Natural killer cell treated with Interleukin-12 subunit alpha and Interleukin-12 subunit beta and Interleukin-15 and Interleukin-18, amount 100 ng/mL, for 72 hours (primary cell): Measurements from ENCODE around the gene PIAS1. TPM values are rescaled to one million over a fixed set of nuclear protein-coding genes. Genes with fewer than 3 reads are reported as not detected.
"Not testable (repeated sequence)": the region's sequence is repeated elsewhere in the genome, so short reads cannot be mapped to it uniquely, and the experiment has no call there.

ENCODE experiments used
- ATAC-seq, 2 donors: fragments of 150-1000 bp; cut with Tn5 transposase in 1 of 2; sonication (Bioruptor Pico), chemical (Tn5 transposase) in 1 of 2; 2 replicates each; pipeline ENCODE4 v1.10.0; 2021
- DNase-seq: peaks from one replicate; pipeline ENCODE4 v3.0.0; 2022; ENCODE audit warnings: low spot score
- H3K27ac Mint-ChIP-seq, 2 donors: 1 replicate in 1 of 2; 2 replicates in 1 of 2; pipeline ENCODE4 v1.8.0; 2022; ENCODE audit warnings: mixed read lengths in 2 of 2, mild to moderate bottlenecking in 1 of 2, moderate library complexity in 1 of 2
- H3K27me3 Mint-ChIP-seq, 2 donors: 1 replicate in 1 of 2; 2 replicates in 1 of 2; pipeline ENCODE4 v1.8.0; 2022; ENCODE audit warnings: mixed read lengths in 2 of 2
- H3K36me3 Mint-ChIP-seq: one replicate; pipeline ENCODE4 v1.8.0; 2022; ENCODE audit warnings: mixed read lengths
- H3K4me1 Mint-ChIP-seq, 2 donors: 1 replicate in 1 of 2; 2 replicates in 1 of 2; pipeline ENCODE4 v1.8.0; 2022; ENCODE audit warnings: low read depth in 2 of 2, mixed read lengths in 2 of 2, mild to moderate bottlenecking in 1 of 2
- H3K4me3 Mint-ChIP-seq: one replicate; pipeline ENCODE4 v1.8.0; 2022; ENCODE audit warnings: mixed read lengths
- H3K9me3 Mint-ChIP-seq: 2 replicates; pipeline ENCODE4 v1.8.0; 2022; ENCODE audit warnings: mixed read lengths
- total RNA-seq, 2 donors: library from RNA; stranded (reverse); gene quantifications; one replicate each; pipeline ENCODE4 v1.2.3, GENCODE V29; 2022

PIAS1 gene
- total RNA-seq, 2 donors from 2014 or later, result 35.0 to 50.4 TPM

GRCh38 chr15:68045289-68046265 lies 8.5 kb upstream of the PIAS1 start:
- peak; percentile 31 to 40 for ATAC-seq
- no peak for DNase-seq
- Mint-ChIP-seq H3K4me1 (no peaks in the 10 kb centered on the region), H3K36me3 (no peaks in the 10 kb centered on the region), H3K27me3 (peaks cover 0 to 3% of the 10 kb centered on the region in 2 donors), H3K4me3 (no peak overlapping the region), H3K27ac (no peak overlapping the region), H3K9me3 (no peaks in the 10 kb centered on the region)

- no peak for ATAC-seq
- no peaks in the 10 kb centered on the region for H3K36me3 Mint-ChIP-seq
- peaks cover 0 to 5% of the 10 kb centered on the region in 2 donors for H3K4me1 Mint-ChIP-seq
- H3K9me3 Mint-ChIP-seq, result no peaks in the 10 kb centered on the region
- H3K27ac Mint-ChIP-seq, result no peak overlapping the region
- peaks cover 0 to 3% of the 10 kb centered on the region in 2 donors for H3K27me3 Mint-ChIP-seq
- no peak for DNase-seq
- H3K4me3 Mint-ChIP-seq, result no peak overlapping the region
Observed at GRCh38 chr15:68047826-68048225, 6.3 kb upstream of the PIAS1 start.

- no peak overlapping the region for H3K4me3 Mint-ChIP-seq
- H3K36me3 Mint-ChIP-seq, result peaks cover 5% of the 10 kb centered on the region
- H3K9me3 Mint-ChIP-seq, result no peaks in the 10 kb centered on the region
- peaks cover 14 to 24% of the 10 kb centered on the region in 2 donors for H3K4me1 Mint-ChIP-seq
- H3K27ac Mint-ChIP-seq, result no peak overlapping the region
- ATAC-seq, result no peak
- no peak for DNase-seq
- peaks cover 0 to 3% of the 10 kb centered on the region in 2 donors for H3K27me3 Mint-ChIP-seq
Observed at GRCh38 chr15:68051109-68051508, 3.0 kb upstream of the PIAS1 start.

- no peak for ATAC-seq
- H3K4me1 Mint-ChIP-seq, result peaks cover 21 to 32% of the 10 kb centered on the region in 2 donors
Observed at GRCh38 chr15:68051907-68052306, 2.2 kb upstream of the PIAS1 start.

GRCh38 chr15:68052431-68052830 lies 1.7 kb upstream of the PIAS1 start:
- peak overlapping the region; percentile 99 for H3K4me3 Mint-ChIP-seq
- peaks cover 0 to 3% of the 10 kb centered on the region in 2 donors for H3K27me3 Mint-ChIP-seq
- peaks cover 25 to 37% of the 10 kb centered on the region in 2 donors for H3K4me1 Mint-ChIP-seq
- peaks cover 5% of the 10 kb centered on the region for H3K36me3 Mint-ChIP-seq
- no peak for ATAC-seq
- no peaks in the 10 kb centered on the region for H3K9me3 Mint-ChIP-seq
- no peak overlapping the region for H3K27ac Mint-ChIP-seq
- DNase-seq, result no peak

More at GRCh38 chr15:68051907-68052306, 2.2 kb upstream of the PIAS1 start:
- Mint-ChIP-seq H3K9me3 (no peaks in the 10 kb centered on the region), H3K4me3 (no peak overlapping the region), H3K27me3 (peaks cover 0 to 3% of the 10 kb centered on the region in 2 donors), H3K27ac (no peak overlapping the region), H3K36me3 (peaks cover 5% of the 10 kb centered on the region)
- DNase-seq, result no peak

DNA sequence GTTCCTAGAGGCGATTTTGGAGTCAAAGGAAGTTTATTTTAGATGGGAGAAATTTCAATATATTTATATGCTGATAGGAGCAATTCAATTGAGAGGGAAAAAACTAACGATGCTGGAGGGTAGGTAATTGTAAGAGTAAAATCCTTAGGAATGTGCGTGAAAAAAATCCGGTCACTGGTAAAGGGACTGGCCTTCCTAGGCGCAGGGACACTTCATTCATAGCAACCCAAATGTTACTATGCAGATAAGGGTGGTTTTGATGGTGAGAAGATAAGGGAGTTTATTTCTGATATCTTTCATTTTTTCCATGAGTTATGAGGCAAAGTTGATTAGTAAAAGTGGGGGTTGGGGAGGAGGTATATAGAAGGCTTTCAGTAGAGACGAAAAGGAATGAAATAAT lies 1.1 kb upstream of the PIAS1 start:
- peaks cover 5% of the 10 kb centered on the region for H3K36me3 Mint-ChIP-seq
- no peak for DNase-seq
- H3K4me1 Mint-ChIP-seq, result peaks cover 27 to 43% of the 10 kb centered on the region in 2 donors
- H3K27ac Mint-ChIP-seq, result no peak overlapping the region
- no peaks in the 10 kb centered on the region for H3K9me3 Mint-ChIP-seq
- peak overlapping the region; percentile 99 for H3K4me3 Mint-ChIP-seq
- ATAC-seq, result no peak
- peaks cover 0 to 3% of the 10 kb centered on the region in 2 donors for H3K27me3 Mint-ChIP-seq

DNA sequence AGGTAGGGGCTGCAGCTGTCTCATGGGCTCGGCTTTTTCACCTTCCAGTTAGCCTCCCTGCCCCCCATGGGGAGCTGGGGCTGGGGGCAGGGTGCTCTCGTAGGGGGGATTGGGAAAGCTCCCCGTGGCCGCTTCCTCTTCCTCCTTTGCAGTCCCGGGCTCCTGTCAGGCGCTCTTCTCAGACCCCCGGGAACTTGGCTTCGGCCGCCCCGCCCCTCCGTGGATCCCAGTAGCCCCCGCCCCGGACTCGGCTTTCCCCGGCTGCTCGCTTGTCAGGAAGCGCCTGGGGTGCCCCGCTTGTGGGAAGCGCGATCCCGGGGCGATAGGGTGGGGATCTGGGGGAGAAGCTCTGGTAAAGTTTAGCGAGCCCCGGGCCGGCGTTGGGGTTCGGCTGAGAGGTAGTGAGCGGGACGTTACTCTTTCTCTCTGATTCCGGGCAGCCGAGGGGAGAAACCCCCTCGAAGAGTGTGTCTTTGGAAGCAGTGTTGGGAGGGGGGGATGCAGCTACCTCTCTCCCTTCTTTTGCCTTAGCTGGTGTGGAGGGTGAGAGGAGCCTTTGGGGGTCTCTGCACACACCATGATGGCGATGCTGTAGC lies 611 bp downstream of the PIAS1 start:
- peaks cover 27 to 43% of the 10 kb centered on the region in 2 donors for H3K4me1 Mint-ChIP-seq
- peak; percentile 67 for DNase-seq
- H3K27ac Mint-ChIP-seq, result peak overlapping the region; percentile 86

DNA sequence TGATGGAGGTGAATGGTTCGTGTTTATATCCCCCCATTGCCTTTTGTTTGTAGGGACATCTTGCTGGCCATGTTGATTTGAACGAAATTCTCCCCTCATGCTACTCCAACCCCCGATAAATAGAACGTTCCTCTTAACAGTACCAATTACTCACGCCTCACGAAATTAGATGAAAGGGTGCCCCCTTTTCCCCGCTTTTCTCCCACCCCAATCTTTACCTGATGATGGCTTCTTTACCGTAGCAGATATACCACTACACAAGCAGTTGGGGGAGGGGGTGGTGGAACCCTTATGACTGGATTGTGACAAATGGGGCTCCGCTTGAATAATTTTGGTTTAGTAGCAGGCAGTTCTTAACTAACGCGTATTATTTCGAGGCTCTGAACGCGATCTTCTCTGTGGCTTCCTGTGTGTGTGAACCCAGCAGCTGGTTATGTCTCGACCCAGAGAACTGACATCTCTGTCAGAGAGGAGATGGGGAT lies 1.1 kb downstream of the PIAS1 start:
- H3K9me3 Mint-ChIP-seq, result no peaks in the 10 kb centered on the region
- H3K4me1 Mint-ChIP-seq, result peaks cover 27 to 43% of the 10 kb centered on the region in 2 donors
- peak overlapping the region; percentile 86 for H3K27ac Mint-ChIP-seq

More for the DNA sequence above, 611 bp downstream of the PIAS1 start:
- ATAC-seq, result peak; percentile 0 to 54
- Mint-ChIP-seq H3K36me3 (peaks cover 5% of the 10 kb centered on the region), H3K4me3 (peak overlapping the region; percentile 99), H3K9me3 (no peaks in the 10 kb centered on the region), H3K27me3 (no peaks in the 10 kb centered on the region)

DNA sequence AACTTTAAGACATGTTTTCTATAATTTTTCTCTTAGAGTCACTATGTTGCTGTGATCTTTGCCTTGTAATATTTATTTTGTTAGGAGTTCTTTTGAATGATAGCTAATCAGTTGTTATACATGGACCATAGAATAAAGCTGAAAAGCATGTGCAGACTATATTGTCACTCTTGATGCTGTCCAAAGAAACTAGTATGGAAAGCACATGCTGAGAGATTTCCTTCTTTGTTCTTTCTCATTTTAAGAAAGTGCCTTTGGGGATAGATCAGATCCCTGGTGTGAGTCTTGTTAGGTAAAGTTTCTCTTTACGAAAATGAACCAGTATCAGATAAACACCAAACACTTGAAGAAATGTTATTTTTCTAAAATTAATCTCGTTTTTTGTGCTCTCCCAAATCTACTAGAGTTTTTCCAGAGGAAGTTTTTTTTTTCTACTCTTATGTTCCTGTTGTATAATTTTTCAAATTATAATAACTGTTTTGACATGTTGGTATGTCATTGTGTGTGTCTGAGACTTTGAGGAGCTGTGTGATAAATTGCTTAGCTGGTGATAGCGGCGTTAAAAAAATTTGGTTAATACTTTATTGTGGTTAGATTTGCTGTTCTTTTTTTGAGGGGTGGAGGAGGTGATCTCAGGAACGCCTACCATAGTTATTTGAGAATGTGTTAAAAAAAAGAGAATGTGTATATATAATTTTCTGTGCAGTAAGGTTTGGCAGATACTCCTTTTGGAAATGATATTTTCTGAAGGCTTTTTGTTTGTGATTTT lies 2.2 kb downstream of the PIAS1 start:
- ATAC-seq (no peak), DNase-seq (no peak)
- Mint-ChIP-seq H3K4me3 (peak overlapping the region; percentile 99), H3K4me1 (peaks cover 30 to 46% of the 10 kb centered on the region in 2 donors), H3K9me3 (no peaks in the 10 kb centered on the region), H3K27ac (peak overlapping the region; percentile 86), H3K36me3 (peaks cover 5% of the 10 kb centered on the region), H3K27me3 (no peaks in the 10 kb centered on the region)

More for the DNA sequence above, 1.1 kb downstream of the PIAS1 start:
- ATAC-seq (peak in 1 of 2 donors; percentile 61), DNase-seq (peak; percentile 63)
- Mint-ChIP-seq H3K36me3 (peaks cover 5% of the 10 kb centered on the region), H3K4me3 (peak overlapping the region; percentile 99), H3K27me3 (no peaks in the 10 kb centered on the region)

DNA sequence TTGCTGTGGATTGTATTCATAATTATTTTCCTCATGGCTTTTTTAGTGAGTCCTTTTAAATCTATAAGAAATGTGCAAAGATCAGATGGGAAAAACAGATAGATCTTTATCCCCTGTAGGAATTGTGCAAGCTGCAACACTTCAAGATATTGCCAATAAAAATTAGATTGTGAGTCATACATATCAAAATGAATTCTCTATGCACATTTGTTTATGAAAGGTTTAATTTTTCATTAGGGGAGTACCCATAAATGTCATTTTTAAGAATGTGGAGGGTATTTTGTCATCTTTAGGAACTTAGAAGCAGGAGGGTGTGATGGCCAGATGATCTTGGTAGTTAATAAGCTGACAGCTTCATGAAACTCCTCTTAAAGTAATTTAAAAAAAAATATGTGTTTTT lies 2.9 kb downstream of the PIAS1 start:
- no peaks in the 10 kb centered on the region for H3K9me3 Mint-ChIP-seq
- H3K4me3 Mint-ChIP-seq, result peak overlapping the region; percentile 99
- no peaks in the 10 kb centered on the region for H3K27me3 Mint-ChIP-seq
- peak overlapping the region in 1 of 2 donors; percentile 86 for H3K27ac Mint-ChIP-seq
- peaks cover 37 to 53% of the 10 kb centered on the region in 2 donors for H3K4me1 Mint-ChIP-seq
- no peak for DNase-seq
- peaks cover 5% of the 10 kb centered on the region for H3K36me3 Mint-ChIP-seq
- ATAC-seq, result no peak

GRCh38 chr15:68057758-68058157 lies 3.6 kb downstream of the PIAS1 start:
- peaks cover 44 to 56% of the 10 kb centered on the region in 2 donors for H3K4me1 Mint-ChIP-seq
- peaks cover 5% of the 10 kb centered on the region for H3K36me3 Mint-ChIP-seq
- no peaks in the 10 kb centered on the region for H3K9me3 Mint-ChIP-seq
- DNase-seq (no peak), ATAC-seq (no peak)
- no peaks in the 10 kb centered on the region for H3K27me3 Mint-ChIP-seq
- H3K4me3 Mint-ChIP-seq, result no peak overlapping the region
- no peak overlapping the region for H3K27ac Mint-ChIP-seq

GRCh38 chr15:68058970-68059369 lies 4.9 kb downstream of the PIAS1 start:
- not testable (repeated sequence) for H3K4me3 Mint-ChIP-seq, H3K36me3 Mint-ChIP-seq, DNase-seq, H3K27me3 Mint-ChIP-seq, ATAC-seq, H3K9me3 Mint-ChIP-seq, H3K27ac Mint-ChIP-seq
- H3K4me1 Mint-ChIP-seq, result peaks cover 44 to 52% of the 10 kb centered on the region in 2 donors

DNA sequence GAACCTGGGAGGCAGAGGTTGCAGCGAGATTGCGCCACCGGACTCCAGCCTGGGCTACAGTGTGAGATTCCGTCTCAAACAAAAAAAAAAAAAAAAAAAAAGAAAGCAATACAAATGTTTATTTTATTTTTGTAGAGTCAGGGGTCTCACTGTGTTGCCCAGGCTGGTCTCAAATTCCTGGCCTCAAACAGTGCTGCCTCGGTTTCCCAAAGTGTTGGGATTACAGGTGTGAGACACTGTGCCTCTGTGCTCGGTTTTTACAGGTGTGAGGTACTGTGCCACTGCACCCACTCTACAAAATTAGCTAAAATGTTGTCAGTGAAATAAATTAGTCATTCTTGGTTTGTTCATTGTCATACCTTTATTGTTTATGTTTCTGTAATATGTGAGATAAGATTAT lies 5.5 kb downstream of the PIAS1 start:
- H3K36me3 Mint-ChIP-seq, result peaks cover 5% of the 10 kb centered on the region
- H3K27me3 Mint-ChIP-seq, result no peaks in the 10 kb centered on the region
- H3K9me3 Mint-ChIP-seq, result no peaks in the 10 kb centered on the region
- DNase-seq (no peak), ATAC-seq (no peak)
- peaks cover 44 to 52% of the 10 kb centered on the region in 2 donors for H3K4me1 Mint-ChIP-seq
- no peak overlapping the region for H3K4me3 Mint-ChIP-seq
- H3K27ac Mint-ChIP-seq, result no peak overlapping the region
